Uterus (tissue), 4 donors: ENCODE results near the gene CFAP61. TPM values are rescaled to one million over a fixed set of nuclear protein-coding genes. Genes with fewer than 3 reads are reported as not detected.

Experiments used
- DNase-seq, 2 donors: peaks; one replicate each; pipeline ENCODE4 v3.0.0-alpha.2; 2019 to 2020
- H3K27ac ChIP-seq, 2 donors: fragments of 200-600 bp; sonication (generic); 1 replicate in 1 of 2; 2 replicates in 1 of 2; pipeline ENCODE4 v1.5.1; 2016 to 2018
- H3K27me3 ChIP-seq, 2 donors: fragments of 200-600 bp; sonication (generic); one replicate each; pipeline ENCODE4 v1.5.1; 2018 to 2019; ENCODE audit warnings: control low read depth in 1 of 2
- H3K36me3 ChIP-seq, 2 donors: fragments of 200-600 bp; sonication (generic); one replicate each; pipeline ENCODE4 v1.5.1; 2019; ENCODE audit warnings: control low read depth in 1 of 2
- H3K4me1 ChIP-seq, 2 donors: fragments of 200-600 bp; sonication (generic); one replicate each; pipeline ENCODE4 v1.5.1; 2018 to 2019; ENCODE audit warnings: control low read depth in 1 of 2
- H3K4me3 ChIP-seq, 2 donors: fragments of 200-600 bp; sonication (generic); 1 replicate in 1 of 2; 2 replicates in 1 of 2; pipeline ENCODE4 v1.5.1; 2018 to 2019; ENCODE audit warnings: mild to moderate bottlenecking in 1 of 2
- H3K9me3 ChIP-seq, 2 donors: fragments of 200-600 bp; sonication (generic); one replicate each; pipeline ENCODE4 v1.5.1; 2019; ENCODE audit warnings: control low read depth in 1 of 2
- POLR2A ChIP-seq, 2 donors: fragments of 450-650 bp; IDR thresholded peaks; one replicate each; pipeline ENCODE4 v1.6.1; 2016; ENCODE audit warnings: antibody characterized with exemption in 2 of 2, mild to moderate bottlenecking in 1 of 2, moderate library complexity in 1 of 2
- intact Hi-C: fragments of 100-400 bp; cut with DNase I; formaldehyde crosslinking; loops from one replicate; pipeline ENCODE4 v1.15.1; 2023; ENCODE audit warnings: low total_unique reads
- total RNA-seq, 4 donors: library from RNA; depleted of rRNA in 3 of 4; stranded (reverse); fragments of >200 nt in 3 of 4; gene quantifications; one replicate each; pipeline versions ENCODE4 v1.1.0 to v1.2.4, GENCODE V29; 2014 to 2023
- TF ChIP-seq, protein P1 (sequence below), 4 experiments: fragments of 200-600 bp in 2 of 4; fragments of 450-650 bp in 2 of 4; sonication (generic) in 2 of 4; IDR thresholded peaks; one replicate each; pipeline ENCODE4 v1.5.1; 2016 to 2019; ENCODE audit warnings: antibody characterized with exemption in 4 of 4, mild to moderate bottlenecking in 2 of 4, moderate library complexity in 1 of 4
- donor health status: DM: yes; HTN: yes; CAD: no.

Gene CFAP61
- total RNA-seq, 4 donors from 2014 or later, result 3.0 to 8.2 (median 7.5) TPM; not detected in 1

DNA sequence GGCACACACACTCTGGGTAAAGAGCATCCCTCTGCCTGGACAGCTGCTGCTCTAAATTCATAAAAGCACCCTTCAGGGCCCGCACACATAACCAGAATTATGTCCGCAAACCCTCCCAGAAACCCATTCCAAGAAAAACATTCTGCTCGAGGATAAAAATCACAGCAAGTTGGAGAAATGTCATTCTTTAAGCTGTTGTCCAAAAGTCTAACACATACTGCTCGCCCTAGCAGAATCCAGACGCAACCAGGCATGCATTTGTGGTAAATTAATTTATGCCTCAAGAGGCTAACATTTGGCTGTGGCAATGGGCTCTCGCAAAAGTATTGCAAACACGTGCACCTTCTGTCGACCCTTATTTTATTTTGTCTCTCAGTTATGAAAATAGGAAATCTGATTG lies 199.5 kb downstream of the CFAP61 start:
- no peaks in the 10 kb centered on the region for H3K36me3 ChIP-seq
- no peak overlapping the region for H3K27ac ChIP-seq
- no peak overlapping the region for H3K4me3 ChIP-seq
- no peak for TF ChIP-seq POLR2A (IDR thresholded peaks at IDR 0.05)
- TF ChIP-seq, protein P1, sequence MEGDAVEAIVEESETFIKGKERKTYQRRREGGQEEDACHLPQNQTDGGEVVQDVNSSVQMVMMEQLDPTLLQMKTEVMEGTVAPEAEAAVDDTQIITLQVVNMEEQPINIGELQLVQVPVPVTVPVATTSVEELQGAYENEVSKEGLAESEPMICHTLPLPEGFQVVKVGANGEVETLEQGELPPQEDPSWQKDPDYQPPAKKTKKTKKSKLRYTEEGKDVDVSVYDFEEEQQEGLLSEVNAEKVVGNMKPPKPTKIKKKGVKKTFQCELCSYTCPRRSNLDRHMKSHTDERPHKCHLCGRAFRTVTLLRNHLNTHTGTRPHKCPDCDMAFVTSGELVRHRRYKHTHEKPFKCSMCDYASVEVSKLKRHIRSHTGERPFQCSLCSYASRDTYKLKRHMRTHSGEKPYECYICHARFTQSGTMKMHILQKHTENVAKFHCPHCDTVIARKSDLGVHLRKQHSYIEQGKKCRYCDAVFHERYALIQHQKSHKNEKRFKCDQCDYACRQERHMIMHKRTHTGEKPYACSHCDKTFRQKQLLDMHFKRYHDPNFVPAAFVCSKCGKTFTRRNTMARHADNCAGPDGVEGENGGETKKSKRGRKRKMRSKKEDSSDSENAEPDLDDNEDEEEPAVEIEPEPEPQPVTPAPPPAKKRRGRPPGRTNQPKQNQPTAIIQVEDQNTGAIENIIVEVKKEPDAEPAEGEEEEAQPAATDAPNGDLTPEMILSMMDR (IDR thresholded peaks at IDR 0.05), result no peak
- intact Hi-C loops, result no loop called here
- H3K27me3 ChIP-seq, result no peaks in the 10 kb centered on the region
- no peak for DNase-seq
- no peaks in the 10 kb centered on the region for H3K4me1 ChIP-seq
- H3K9me3 ChIP-seq, result no peaks in the 10 kb centered on the region

DNA sequence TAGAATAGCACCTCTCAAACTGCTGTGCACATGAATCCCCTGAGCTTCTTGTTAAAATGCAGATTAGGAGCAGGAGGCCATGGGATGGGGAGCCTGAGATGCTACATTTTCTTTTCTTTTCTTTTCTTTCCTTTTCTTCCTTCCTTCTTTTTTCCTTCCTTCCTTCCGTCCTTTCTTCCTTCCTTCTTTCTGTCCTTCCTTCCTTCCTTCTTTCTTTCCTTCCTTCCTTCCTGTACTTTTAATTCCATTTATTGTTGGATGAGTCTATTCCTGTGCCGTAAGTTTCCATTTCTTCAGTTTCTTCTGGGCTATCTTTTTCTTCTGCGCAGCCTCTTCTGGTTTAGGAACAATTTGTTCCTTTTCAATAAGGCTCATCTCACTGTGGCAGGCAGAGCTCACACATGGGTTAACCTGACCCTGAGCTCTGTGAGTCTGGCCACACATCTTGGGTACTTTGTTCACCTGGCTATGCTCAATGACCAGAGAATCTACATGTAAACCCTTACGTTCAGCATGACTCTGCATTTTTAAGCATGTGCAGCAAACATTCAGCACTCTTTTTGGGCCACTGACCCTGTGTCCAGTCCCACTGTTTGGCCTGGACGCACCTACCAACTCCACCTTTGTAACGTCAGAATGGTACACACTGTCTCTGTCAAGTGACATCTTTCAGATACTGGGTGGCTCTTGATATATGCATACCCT lies 200.9 kb downstream of the CFAP61 start:
- no peak for DNase-seq
- no peaks in the 10 kb centered on the region for H3K9me3 ChIP-seq
- TF ChIP-seq, protein P1 (IDR thresholded peaks at IDR 0.05), result no peak
- no peak for TF ChIP-seq POLR2A (IDR thresholded peaks at IDR 0.05)
- no peak overlapping the region for H3K27ac ChIP-seq
- H3K27me3 ChIP-seq, result no peaks in the 10 kb centered on the region
- H3K36me3 ChIP-seq, result no peaks in the 10 kb centered on the region
- no peaks in the 10 kb centered on the region for H3K4me1 ChIP-seq
- no peak overlapping the region for H3K4me3 ChIP-seq
- intact Hi-C loops, result no loop called here

DNA sequence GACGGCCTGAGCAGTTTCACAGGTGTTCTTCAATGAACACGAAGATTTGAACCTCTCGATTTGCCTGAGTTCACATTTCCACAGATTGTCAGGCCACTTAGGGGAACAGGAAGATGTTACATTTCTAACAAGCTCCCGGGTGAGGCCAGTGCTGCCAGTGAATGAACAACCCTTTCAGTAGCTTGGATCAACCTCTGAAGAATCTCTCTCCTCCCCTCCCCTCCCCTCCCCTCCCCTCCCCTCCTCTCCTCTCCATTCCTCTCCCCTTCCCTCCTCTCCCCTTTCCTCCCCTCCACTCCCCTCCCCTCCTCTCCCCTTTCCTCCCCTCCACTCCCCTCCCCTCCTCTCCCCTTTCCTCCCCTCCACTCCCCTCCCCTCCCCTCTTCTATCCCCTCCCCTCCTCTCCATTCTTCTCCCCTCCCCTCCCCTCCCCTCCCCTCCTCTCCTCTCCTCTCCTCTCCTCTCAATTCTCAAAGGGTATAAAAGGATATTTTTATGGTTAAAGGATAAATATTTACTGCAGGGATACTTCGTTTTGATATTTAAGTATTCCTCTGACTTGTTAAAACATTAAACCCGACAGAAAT lies 201.5 kb downstream of the CFAP61 start:
- Histone ChIP-seq H3K4me1 (no peaks in the 10 kb centered on the region), H3K4me3 (no peak overlapping the region), H3K36me3 (no peaks in the 10 kb centered on the region), H3K27me3 (no peaks in the 10 kb centered on the region), H3K27ac (no peak overlapping the region), H3K9me3 (no peaks in the 10 kb centered on the region)
- no peak for DNase-seq
- no peak for TF ChIP-seq POLR2A (IDR thresholded peaks at IDR 0.05)
- TF ChIP-seq, protein P1 (IDR thresholded peaks at IDR 0.05), result no peak
- intact Hi-C loops, result no loop called here

DNA sequence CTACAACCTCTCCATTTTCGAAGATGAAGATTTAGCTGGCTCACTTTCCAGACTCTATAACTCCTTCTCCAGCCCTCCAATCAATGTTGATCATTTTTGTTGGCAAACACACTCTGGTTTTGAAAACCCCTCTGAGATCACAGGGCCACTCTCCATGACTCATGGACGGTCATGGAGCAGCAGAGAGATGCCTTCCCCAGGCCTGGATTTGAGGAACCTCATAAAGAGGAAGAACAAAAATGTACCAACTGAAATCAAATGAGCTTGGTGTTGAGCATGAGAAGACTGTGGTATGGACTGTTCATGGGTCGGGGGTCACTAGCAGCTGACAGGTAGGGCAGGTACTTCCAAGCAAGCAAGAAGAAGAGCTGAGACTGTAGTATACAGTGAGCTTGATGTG lies 202.8 kb downstream of the CFAP61 start:
- Histone ChIP-seq H3K27ac (no peak overlapping the region), H3K36me3 (no peaks in the 10 kb centered on the region), H3K4me1 (no peaks in the 10 kb centered on the region), H3K27me3 (no peaks in the 10 kb centered on the region), H3K9me3 (no peaks in the 10 kb centered on the region), H3K4me3 (no peak overlapping the region)
- no peak for TF ChIP-seq POLR2A (IDR thresholded peaks at IDR 0.05)
- TF ChIP-seq, protein P1 (IDR thresholded peaks at IDR 0.05), result no peak
- no peak for DNase-seq
- intact Hi-C loops, result no loop called here

DNA sequence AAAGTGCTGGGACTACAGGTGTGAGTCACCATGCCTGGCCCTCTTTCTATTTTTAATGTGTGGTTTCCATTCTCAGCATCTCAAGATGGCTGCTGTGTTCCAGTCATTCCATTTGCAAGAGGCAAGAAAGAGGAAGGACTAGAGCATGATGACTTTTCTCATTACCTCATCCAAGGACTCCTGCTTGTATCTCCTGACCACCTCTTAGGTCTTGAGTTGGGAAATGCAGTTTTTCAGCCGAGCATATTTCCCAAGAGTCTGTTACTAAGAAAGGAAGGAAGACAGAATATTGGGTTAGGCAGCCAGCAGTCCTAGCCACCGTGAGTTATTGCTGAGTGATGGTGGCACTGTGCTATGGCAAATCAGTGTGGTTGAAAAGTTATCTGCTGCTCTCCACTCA lies 207.2 kb downstream of the CFAP61 start:
- no peak for DNase-seq
- TF ChIP-seq POLR2A (IDR thresholded peaks at IDR 0.05), result no peak
- TF ChIP-seq, protein P1 (IDR thresholded peaks at IDR 0.05), result no peak
- Histone ChIP-seq H3K4me3 (no peak overlapping the region), H3K27ac (no peak overlapping the region), H3K36me3 (no peaks in the 10 kb centered on the region), H3K9me3 (no peaks in the 10 kb centered on the region), H3K27me3 (no peaks in the 10 kb centered on the region), H3K4me1 (no peaks in the 10 kb centered on the region)
- intact Hi-C loops, result no loop called here
